ENCODE results near the gene WDR59. TPM values are rescaled to one million over a fixed set of nuclear protein-coding genes. Genes with fewer than 3 reads are reported as not detected.

The WDR59 gene
- polyA plus RNA-seq, 1 donor (not counting 4 experiments of a cell fraction or from before 2014, with no cell fraction given) = 59.7 TPM

DNA sequence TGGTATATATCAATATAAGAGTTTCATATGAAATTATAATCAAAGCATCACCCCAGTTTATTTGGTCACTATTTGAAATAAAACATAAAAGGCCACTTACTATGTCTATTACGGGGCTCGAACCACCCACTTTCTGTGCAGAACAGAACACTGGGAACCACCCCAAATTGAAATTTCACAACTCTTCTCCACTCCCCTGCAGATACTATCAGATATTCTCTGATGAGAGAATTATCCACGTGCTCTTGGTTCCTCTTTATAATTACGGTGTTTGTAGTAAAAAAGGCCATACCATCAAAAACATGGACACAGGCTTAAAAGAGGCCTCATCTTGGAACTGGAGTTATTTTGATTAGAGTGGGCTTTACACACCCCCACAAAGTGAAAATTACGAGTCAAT lies 82.8 kb downstream of the WDR59 start:
- Histone ChIP-seq H4K20me1 (ENCODE audit: control insufficient read depth, extremely low read depth, insufficient read depth, low read length) (no peaks in the 10 kb centered on the region), H3K4me3 (ENCODE audit: control insufficient read depth in 2 of 3, extremely low read depth in 1 of 3, insufficient read depth in 2 of 3, low read depth in 1 of 3, low read length in 3 of 3) (no peak overlapping the region), H2AFZ (ENCODE audit: control insufficient read depth, low read length) (no peak overlapping the region), H3K9ac (ENCODE audit: control insufficient read depth, extremely low read depth, insufficient read depth, low read length) (no peak overlapping the region), H3K4me1 (ENCODE audit: control insufficient read depth, extremely low read depth, insufficient read depth, low read length) (peaks cover 3% of the 10 kb centered on the region), H3K9me3 (ENCODE audit: control insufficient read depth, low read depth, low read length) (no peaks in the 10 kb centered on the region), H3K27me3 (ENCODE audit: control insufficient read depth, extremely low read depth, insufficient read depth, low read length) (no peaks in the 10 kb centered on the region), H3K9me1 (ENCODE audit: control insufficient read depth, extremely low read depth, insufficient read depth, low read length) (no peaks in the 10 kb centered on the region), H3K79me2 (ENCODE audit: control insufficient read depth, insufficient read depth, low read length) (no peaks in the 10 kb centered on the region), H3K27ac (ENCODE audit: control insufficient read depth, insufficient read depth, low read length) (no peak overlapping the region), H3K36me3 (ENCODE audit: control insufficient read depth in 2 of 2, extremely low read depth in 1 of 2, insufficient read depth in 2 of 2, low read length in 2 of 2) (peaks cover 4 to 6% of the 10 kb centered on the region in 2 experiments), H3K4me2 (ENCODE audit: control insufficient read depth, extremely low read depth, insufficient read depth, low read depth, low read length) (no peak overlapping the region)
- no peak for TF ChIP-seq EZH2 (IDR thresholded peaks at IDR 0.05; ENCODE audit: low read length)
- TF ChIP-seq, protein P1, sequence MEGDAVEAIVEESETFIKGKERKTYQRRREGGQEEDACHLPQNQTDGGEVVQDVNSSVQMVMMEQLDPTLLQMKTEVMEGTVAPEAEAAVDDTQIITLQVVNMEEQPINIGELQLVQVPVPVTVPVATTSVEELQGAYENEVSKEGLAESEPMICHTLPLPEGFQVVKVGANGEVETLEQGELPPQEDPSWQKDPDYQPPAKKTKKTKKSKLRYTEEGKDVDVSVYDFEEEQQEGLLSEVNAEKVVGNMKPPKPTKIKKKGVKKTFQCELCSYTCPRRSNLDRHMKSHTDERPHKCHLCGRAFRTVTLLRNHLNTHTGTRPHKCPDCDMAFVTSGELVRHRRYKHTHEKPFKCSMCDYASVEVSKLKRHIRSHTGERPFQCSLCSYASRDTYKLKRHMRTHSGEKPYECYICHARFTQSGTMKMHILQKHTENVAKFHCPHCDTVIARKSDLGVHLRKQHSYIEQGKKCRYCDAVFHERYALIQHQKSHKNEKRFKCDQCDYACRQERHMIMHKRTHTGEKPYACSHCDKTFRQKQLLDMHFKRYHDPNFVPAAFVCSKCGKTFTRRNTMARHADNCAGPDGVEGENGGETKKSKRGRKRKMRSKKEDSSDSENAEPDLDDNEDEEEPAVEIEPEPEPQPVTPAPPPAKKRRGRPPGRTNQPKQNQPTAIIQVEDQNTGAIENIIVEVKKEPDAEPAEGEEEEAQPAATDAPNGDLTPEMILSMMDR (optimal IDR thresholded peaks at IDR 0.05 in 1 of 3, IDR thresholded peaks at IDR 0.05 in 1 of 3, conservative IDR thresholded peaks at IDR 0.05 in 1 of 3; ENCODE audit: extremely low read depth in 1 of 3, insufficient read depth in 2 of 3, low read length in 3 of 3) = no peak
- dilution Hi-C loops (cut with MboI; ENCODE audit: extremely low pct_ligation_motif_present, low sequenced_read_pairs) = no loop called here
- no peak for FAIRE-seq
- no peak for DNase-seq (ENCODE audit: low read depth, low spot score)

GRCh38 chr16:74901606-74902005 lies 83.3 kb downstream of the WDR59 start:
- no peak overlapping the region for H3K9ac ChIP-seq (ENCODE audit: control insufficient read depth, extremely low read depth, insufficient read depth, low read length)
- H3K36me3 ChIP-seq (ENCODE audit: control insufficient read depth in 2 of 2, extremely low read depth in 1 of 2, insufficient read depth in 2 of 2, low read length in 2 of 2) = peaks cover 3 to 6% of the 10 kb centered on the region in 2 experiments
- H4K20me1 ChIP-seq (ENCODE audit: control insufficient read depth, extremely low read depth, insufficient read depth, low read length) = no peaks in the 10 kb centered on the region
- no peak overlapping the region for H3K27ac ChIP-seq (ENCODE audit: control insufficient read depth, insufficient read depth, low read length)
- H3K4me3 ChIP-seq (ENCODE audit: control insufficient read depth in 2 of 3, extremely low read depth in 1 of 3, insufficient read depth in 2 of 3, low read depth in 1 of 3, low read length in 3 of 3) = no peak overlapping the region
- FAIRE-seq = no peak
- H2AFZ ChIP-seq (ENCODE audit: control insufficient read depth, low read length) = no peak overlapping the region
- no peaks in the 10 kb centered on the region for H3K9me1 ChIP-seq (ENCODE audit: control insufficient read depth, extremely low read depth, insufficient read depth, low read length)
- no peak overlapping the region for H3K4me2 ChIP-seq (ENCODE audit: control insufficient read depth, extremely low read depth, insufficient read depth, low read depth, low read length)
- peaks cover 9% of the 10 kb centered on the region for H3K4me1 ChIP-seq (ENCODE audit: control insufficient read depth, extremely low read depth, insufficient read depth, low read length)
- dilution Hi-C loops (cut with MboI; ENCODE audit: extremely low pct_ligation_motif_present, low sequenced_read_pairs) = no loop called here
- no peaks in the 10 kb centered on the region for H3K9me3 ChIP-seq (ENCODE audit: control insufficient read depth, low read depth, low read length)
- no peaks in the 10 kb centered on the region for H3K79me2 ChIP-seq (ENCODE audit: control insufficient read depth, insufficient read depth, low read length)
- no peak for TF ChIP-seq EZH2 (IDR thresholded peaks at IDR 0.05; ENCODE audit: low read length)
- TF ChIP-seq, protein P1 (optimal IDR thresholded peaks at IDR 0.05 in 1 of 3, IDR thresholded peaks at IDR 0.05 in 1 of 3, conservative IDR thresholded peaks at IDR 0.05 in 1 of 3; ENCODE audit: extremely low read depth in 1 of 3, insufficient read depth in 2 of 3, low read length in 3 of 3) = no peak
- no peak for DNase-seq (ENCODE audit: low read depth, low spot score)
- no peaks in the 10 kb centered on the region for H3K27me3 ChIP-seq (ENCODE audit: control insufficient read depth, extremely low read depth, insufficient read depth, low read length)

Data from keratinocyte (primary cell).